HepG2 (cell line): ENCODE results near the gene RAP1A. TPM values are rescaled to one million over a fixed set of nuclear protein-coding genes. Genes with fewer than 3 reads are reported as not detected.

Source experiments
- ATAC-seq: fragments of 200-7000 bp; cut with Tn5 transposase; 3 replicates; pipeline ENCODE4 v1.9.1; 2020; ENCODE audit warnings: mild to moderate bottlenecking, moderate library complexity
- BruUV-seq: library from RNA; stranded (reverse); fragments of 400-500 nt; replicated peaks from 2 replicates; lab custom pipeline; 2021; lab: Mats Ljungman, UMichigan
- CTCF ChIA-PET: fragments of 300-600 bp; formaldehyde crosslinking; extraction: SDS; loops from one replicate; lab custom pipeline; 2021; ENCODE audit warnings: low total read pairs, inconsistent platforms, low intra/inter-chr PET ratio; lab: Yijun Ruan, JAX
- POLR2A ChIA-PET: fragments of 350-600 bp; sonication (Branson Sonifier 250); formaldehyde crosslinking; loops from one replicate; lab custom pipeline; 2020; ENCODE audit warnings: antibody characterized with exemption, inconsistent platforms; lab: Yijun Ruan, JAX
- DNase-seq: peaks from one replicate; pipeline ENCODE4 v3.0.0-alpha.2; 2015; ENCODE audit warnings: low spot score
- FAIRE-seq: peaks from 3 replicates; lab custom pipeline; 2011; peaks lifted over from hg19 to GRCh38; lab: Jason Lieb, UNC
- H2AFZ ChIP-seq: one replicate; pipeline ENCODE4 v1.6.1; 2011; ENCODE audit warnings: low read length, inconsistent platforms
- H3K27ac ChIP-seq: fragments of 300-600 bp; 3 replicates; pipeline ENCODE4 v1.8.0; 2011; ENCODE audit warnings: mixed run types, mild to moderate bottlenecking, mixed read lengths, low read length, inconsistent platforms; ENCODE audit not compliant: insufficient read depth; ENCODE audit errors: extremely low read length
- H3K27me3 ChIP-seq, 2 experiments: fragments of 200-600 bp in 1 of 2; 2 replicates in 1 of 2; 3 replicates in 1 of 2; pipeline versions ENCODE4 v1.6.0 to v1.8.0; 2011; ENCODE audit warnings: low read length in 2 of 2, mild to moderate bottlenecking in 2 of 2, moderate library complexity in 2 of 2, inconsistent platforms in 1 of 2; ENCODE audit not compliant: insufficient read depth in 2 of 2, control insufficient read depth in 1 of 2
- H3K36me3 ChIP-seq, 2 experiments: fragments of 200-600 bp in 1 of 2; replicated peaks in 1 of 2; 2 replicates in 1 of 2; 3 replicates in 1 of 2; pipeline versions ENCODE4 v1.5.1 to v1.8.0; 2011; ENCODE audit warnings: low read length in 2 of 2, inconsistent platforms in 1 of 2; ENCODE audit not compliant: insufficient read depth in 2 of 2, control insufficient read depth in 1 of 2
- H3K4me1 ChIP-seq: 2 replicates; pipeline ENCODE4 v1.5.1; 2012; ENCODE audit warnings: low read length, inconsistent platforms; ENCODE audit not compliant: insufficient read depth
- H3K4me2 ChIP-seq: 2 replicates; pipeline ENCODE4 v1.6.0; 2011; ENCODE audit warnings: low read depth, low read length, inconsistent platforms
- H3K4me3 ChIP-seq, 3 experiments: fragments of 200-600 bp in 1 of 3; sonication (generic), shearing (Covaris generic) in 1 of 3; replicated peaks in 1 of 3; 2 replicates each; pipeline ENCODE4 v1.5.1; 2011 to 2016; ENCODE audit warnings: low read length in 3 of 3, inconsistent platforms in 2 of 3, low read depth in 2 of 3, mild to moderate bottlenecking in 2 of 3, control low read depth in 1 of 3, mixed read lengths in 1 of 3; ENCODE audit not compliant: insufficient read depth in 1 of 3
- H3K79me2 ChIP-seq: one replicate; pipeline ENCODE4 v1.6.1; 2011; ENCODE audit warnings: low read length, inconsistent platforms; ENCODE audit not compliant: insufficient read depth
- H3K9ac ChIP-seq: 2 replicates; pipeline ENCODE4 v1.6.0; 2011; ENCODE audit warnings: mild to moderate bottlenecking, low read depth, low read length, inconsistent platforms; ENCODE audit not compliant: insufficient read depth
- H3K9me3 ChIP-seq: 2 replicates; pipeline ENCODE4 v1.5.1; 2012; ENCODE audit warnings: mild to moderate bottlenecking, low read length
- H4K20me1 ChIP-seq: 2 replicates; pipeline ENCODE4 v1.6.0; 2011; ENCODE audit warnings: inconsistent platforms, mild to moderate bottlenecking, low read length, moderate library complexity; ENCODE audit not compliant: insufficient read depth
- CEBPZ ChIP-seq: IDR thresholded peaks from 2 replicates; pipeline ENCODE4 v1.6.1; 2012; ENCODE audit warnings: low read length, improper control_type of control experiment
- KLF9 ChIP-seq: IDR thresholded peaks from 2 replicates; pipeline ENCODE4 v1.6.1; 2016; ENCODE audit warnings: low read depth
- SNAPC2 ChIP-seq: sonication (generic); formaldehyde crosslinking; IDR thresholded peaks from 2 replicates; pipeline ENCODE4 v1.8.1; 2022; ENCODE audit warnings: mild to moderate bottlenecking, missing genetic modification reagents
- ZNF879 ChIP-seq: sonication (generic); formaldehyde crosslinking; IDR thresholded peaks from 2 replicates; pipeline ENCODE4 v1.8.1; 2023; ENCODE audit warnings: missing genetic modification reagents
- ZSCAN12 ChIP-seq: sonication (generic); formaldehyde crosslinking; IDR thresholded peaks from 2 replicates; pipeline ENCODE4 v1.9.0; 2021; ENCODE audit warnings: mild to moderate bottlenecking, missing genetic modification reagents
- WGBS: methylation state at CpG from one replicate; pipeline ENCODE4 v1.1.6; 2017; ENCODE audit warnings: low lambda C conversion rate; 5-methylcytosine and 5-hydroxymethylcytosine counted together
- in situ Hi-C: cut with HindIII; loops from 2 replicates; pipeline ENCODE4 v1.10.0; 2017; ENCODE audit warnings: low pct_unique_long_range_greater_than_20kb; ENCODE audit not compliant: extremely low pct_ligation_motif_present
- intact Hi-C: fragments of 100-400 bp; cut with micrococcal nuclease; formaldehyde crosslinking; loops from one replicate; pipeline ENCODE4 v1.10.0; 2022; ENCODE audit not compliant: unreplicated experiment
- polyA plus RNA-seq, 8 experiments: library from polyadenylated mRNA; depleted of rRNA in 3 of 8; stranded (reverse) in 7 of 8; unstranded in 1 of 8; fragments of >200 nt; fragmentation: Illumina TruSeq in 4 of 8; extraction: Trizol in 4 of 8; gene quantifications; 2 replicates each; pipeline versions ENCODE4 v1.2.1 to v1.2.3, GENCODE V29; 2011 to 2016; ENCODE audit warnings: low read depth in 4 of 8, missing spikeins in 1 of 8, mixed read lengths in 1 of 8; ENCODE audit not compliant: insufficient read depth in 1 of 8
- total RNA-seq, 5 experiments: library from RNA; depleted of rRNA; stranded (reverse); fragments of >200 nt; fragmentation: Illumina TruSeq; extraction: Trizol; gene quantifications; 2 replicates each; pipeline ENCODE4 v1.2.3, GENCODE V29; 2016; ENCODE audit warnings: low read depth in 1 of 5
- TF ChIP-seq, protein P1 (sequence below): sonication (generic); formaldehyde crosslinking; IDR thresholded peaks from 2 replicates; pipeline ENCODE4 v1.8.0; 2022; ENCODE audit warnings: missing genetic modification reagents, mild to moderate bottlenecking, borderline replicate concordance
- TF ChIP-seq, protein P2 (sequence below): IDR thresholded peaks from 2 replicates; pipeline ENCODE4 v1.6.1; 2016; ENCODE audit warnings: missing compliant biosample characterization, missing genetic modification reagents, borderline replicate concordance

The RAP1A gene
- total and polyA plus RNA-seq, 2 of the 13 experiments (the other 11 are each of a cell fraction or from before 2014, with no cell fraction given) = 19.0 to 20.7 TPM

GRCh38 chr1:111597426-111597825 lies 22.2 kb upstream of the RAP1A start:
- no TSS peak for BruUV-seq
- POLR2A ChIA-PET = no interaction called here
- peaks cover 61% of the 10 kb centered on the region for H3K4me1 ChIP-seq
- 23% methylated on average over 5 of the region's 5 CpGs for WGBS
- no peak overlapping the region for H2AFZ ChIP-seq
- no peak overlapping the region for H3K4me3 ChIP-seq
- FAIRE-seq = no peak
- no peak overlapping the region for H3K9ac ChIP-seq
- no peaks in the 10 kb centered on the region for H3K9me3 ChIP-seq
- intact Hi-C loops = no loop called here
- no peak for ATAC-seq
- H3K27ac ChIP-seq = no peak overlapping the region
- H3K79me2 ChIP-seq = no peaks in the 10 kb centered on the region
- no peak overlapping the region for H3K4me2 ChIP-seq
- no peak for DNase-seq
- CTCF ChIA-PET = no interaction called here
- in situ Hi-C loops = no loop called here
- no peaks in the 10 kb centered on the region for H3K36me3 ChIP-seq
- peaks cover 0 to 2% of the 10 kb centered on the region in 2 experiments; a peak in 1 of 5 replicates for H3K27me3 ChIP-seq
- TF ChIP-seq KLF9 (CRISPR knock-in tag) = no peak
- TF ChIP-seq CEBPZ = no peak
- TF ChIP-seq, protein P1, sequence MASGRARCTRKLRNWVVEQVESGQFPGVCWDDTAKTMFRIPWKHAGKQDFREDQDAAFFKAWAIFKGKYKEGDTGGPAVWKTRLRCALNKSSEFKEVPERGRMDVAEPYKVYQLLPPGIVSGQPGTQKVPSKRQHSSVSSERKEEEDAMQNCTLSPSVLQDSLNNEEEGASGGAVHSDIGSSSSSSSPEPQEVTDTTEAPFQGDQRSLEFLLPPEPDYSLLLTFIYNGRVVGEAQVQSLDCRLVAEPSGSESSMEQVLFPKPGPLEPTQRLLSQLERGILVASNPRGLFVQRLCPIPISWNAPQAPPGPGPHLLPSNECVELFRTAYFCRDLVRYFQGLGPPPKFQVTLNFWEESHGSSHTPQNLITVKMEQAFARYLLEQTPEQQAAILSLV (CRISPR knock-in tag) = no peak
- TF ChIP-seq ZSCAN12 (CRISPR knock-in tag) = no peak
- no peak for TF ChIP-seq ZNF879 (CRISPR knock-in tag)
- no peak for TF ChIP-seq SNAPC2 (CRISPR knock-in tag)
- TF ChIP-seq, protein P2, sequence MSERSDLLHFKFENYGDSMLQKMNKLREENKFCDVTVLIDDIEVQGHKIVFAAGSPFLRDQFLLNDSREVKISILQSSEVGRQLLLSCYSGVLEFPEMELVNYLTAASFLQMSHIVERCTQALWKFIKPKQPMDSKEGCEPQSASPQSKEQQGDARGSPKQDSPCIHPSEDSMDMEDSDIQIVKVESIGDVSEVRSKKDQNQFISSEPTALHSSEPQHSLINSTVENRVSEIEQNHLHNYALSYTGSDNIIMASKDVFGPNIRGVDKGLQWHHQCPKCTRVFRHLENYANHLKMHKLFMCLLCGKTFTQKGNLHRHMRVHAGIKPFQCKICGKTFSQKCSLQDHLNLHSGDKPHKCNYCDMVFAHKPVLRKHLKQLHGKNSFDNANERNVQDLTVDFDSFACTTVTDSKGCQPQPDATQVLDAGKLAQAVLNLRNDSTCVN (CRISPR knock-in tag) = no peak
- TF ChIP-seq, all 625 proteins: peak for 0
- H4K20me1 ChIP-seq = no peaks in the 10 kb centered on the region
